Measurements from ENCODE around the gene C4orf50.

The C4orf50 gene

DNA sequence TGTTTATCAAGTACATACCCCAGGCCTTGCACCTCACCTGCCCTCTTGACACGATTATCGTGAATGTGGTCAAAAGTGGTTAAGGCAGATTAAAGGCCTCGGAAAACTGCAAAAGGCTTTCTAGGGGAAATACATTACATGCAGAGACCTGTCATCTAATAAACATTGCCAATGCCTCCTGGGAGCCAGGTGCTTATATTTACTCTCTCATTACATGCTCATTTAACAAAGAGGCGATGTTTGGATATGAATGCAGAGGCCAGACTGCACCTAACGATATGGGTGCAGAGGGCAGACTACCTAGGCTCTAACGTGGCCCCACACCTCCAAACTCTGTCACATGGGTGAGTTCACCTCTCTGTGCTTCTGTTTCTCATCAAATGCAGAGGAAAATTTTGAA, 139.9 kb downstream of the C4orf50 start:
- no peaks in the 10 kb centered on the region for H3K27me3 ChIP-seq (ENCODE audit: insufficient read depth, low read length, poor library complexity)
- no peaks in the 10 kb centered on the region for H3K36me3 ChIP-seq (ENCODE audit: insufficient read depth, low read length)
- DNase-seq (no peak), ATAC-seq (ENCODE audit: insufficient read depth, low read depth) (no peak)
- no peaks in the 10 kb centered on the region for H3K9me3 ChIP-seq (ENCODE audit: insufficient read depth, low read length, severe bottlenecking)
- no peak overlapping the region for H3K4me2 ChIP-seq (ENCODE audit: insufficient read depth, low read length)
- no peak overlapping the region for H3K9ac ChIP-seq (ENCODE audit: low read depth, low read length)
- no peak overlapping the region for H3K4me3 ChIP-seq (ENCODE audit: low read depth in 1 of 2, low read length in 2 of 2)
- no peak overlapping the region for H3K27ac ChIP-seq (ENCODE audit: low read length)
- no peaks in the 10 kb centered on the region for H3K4me1 ChIP-seq (ENCODE audit: insufficient read depth, low read length)
- H3K79me2 ChIP-seq (ENCODE audit: insufficient read depth, low read length) = no peaks in the 10 kb centered on the region
- H2AFZ ChIP-seq (ENCODE audit: low read depth, low read length) = no peak overlapping the region
- TF ChIP-seq EZH2 (IDR thresholded peaks at IDR 0.05; ENCODE audit: borderline replicate concordance, low read depth, low read length, severe bottlenecking) = no peak
- TF ChIP-seq, protein P1, sequence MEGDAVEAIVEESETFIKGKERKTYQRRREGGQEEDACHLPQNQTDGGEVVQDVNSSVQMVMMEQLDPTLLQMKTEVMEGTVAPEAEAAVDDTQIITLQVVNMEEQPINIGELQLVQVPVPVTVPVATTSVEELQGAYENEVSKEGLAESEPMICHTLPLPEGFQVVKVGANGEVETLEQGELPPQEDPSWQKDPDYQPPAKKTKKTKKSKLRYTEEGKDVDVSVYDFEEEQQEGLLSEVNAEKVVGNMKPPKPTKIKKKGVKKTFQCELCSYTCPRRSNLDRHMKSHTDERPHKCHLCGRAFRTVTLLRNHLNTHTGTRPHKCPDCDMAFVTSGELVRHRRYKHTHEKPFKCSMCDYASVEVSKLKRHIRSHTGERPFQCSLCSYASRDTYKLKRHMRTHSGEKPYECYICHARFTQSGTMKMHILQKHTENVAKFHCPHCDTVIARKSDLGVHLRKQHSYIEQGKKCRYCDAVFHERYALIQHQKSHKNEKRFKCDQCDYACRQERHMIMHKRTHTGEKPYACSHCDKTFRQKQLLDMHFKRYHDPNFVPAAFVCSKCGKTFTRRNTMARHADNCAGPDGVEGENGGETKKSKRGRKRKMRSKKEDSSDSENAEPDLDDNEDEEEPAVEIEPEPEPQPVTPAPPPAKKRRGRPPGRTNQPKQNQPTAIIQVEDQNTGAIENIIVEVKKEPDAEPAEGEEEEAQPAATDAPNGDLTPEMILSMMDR (IDR thresholded peaks at IDR 0.05; ENCODE audit: borderline replicate concordance, extremely low read depth, low read length, poor library complexity, severe bottlenecking) = no peak
- H4K20me1 ChIP-seq (ENCODE audit: insufficient read depth, low read length) = no peaks in the 10 kb centered on the region

DNA sequence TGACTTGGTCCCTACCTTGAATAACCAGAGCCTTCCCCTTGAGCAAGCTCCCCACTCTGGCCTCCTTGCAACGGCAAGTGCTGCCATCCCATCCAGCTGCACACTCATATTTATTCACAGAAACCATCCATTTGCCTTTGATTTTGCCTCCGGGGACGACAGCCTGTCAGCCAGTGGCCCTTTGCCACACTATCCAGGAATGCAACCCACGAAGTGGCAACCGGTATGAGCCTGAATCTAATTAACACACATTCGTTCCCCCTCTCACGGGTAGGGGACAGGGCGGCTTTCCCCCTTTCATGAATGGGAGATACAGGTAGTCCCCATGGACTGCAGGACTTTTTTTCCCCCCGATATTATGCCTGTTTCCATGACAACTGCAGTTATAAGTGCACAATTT, 140.8 kb downstream of the C4orf50 start:
- Histone ChIP-seq H3K27ac (ENCODE audit: low read length) (no peak overlapping the region), H3K79me2 (ENCODE audit: insufficient read depth, low read length) (no peaks in the 10 kb centered on the region), H3K4me1 (ENCODE audit: insufficient read depth, low read length) (no peaks in the 10 kb centered on the region), H2AFZ (ENCODE audit: low read depth, low read length) (no peak overlapping the region), H3K4me2 (ENCODE audit: insufficient read depth, low read length) (no peak overlapping the region), H4K20me1 (ENCODE audit: insufficient read depth, low read length) (no peaks in the 10 kb centered on the region), H3K27me3 (ENCODE audit: insufficient read depth, low read length, poor library complexity) (no peaks in the 10 kb centered on the region), H3K9me3 (ENCODE audit: insufficient read depth, low read length, severe bottlenecking) (no peaks in the 10 kb centered on the region), H3K9ac (ENCODE audit: low read depth, low read length) (no peak overlapping the region), H3K4me3 (ENCODE audit: low read depth in 1 of 2, low read length in 2 of 2) (no peak overlapping the region), H3K36me3 (ENCODE audit: insufficient read depth, low read length) (no peaks in the 10 kb centered on the region)
- no peak for TF ChIP-seq EZH2 (IDR thresholded peaks at IDR 0.05; ENCODE audit: borderline replicate concordance, low read depth, low read length, severe bottlenecking)
- TF ChIP-seq, protein P1 (IDR thresholded peaks at IDR 0.05; ENCODE audit: borderline replicate concordance, extremely low read depth, low read length, poor library complexity, severe bottlenecking) = no peak
- DNase-seq = no peak
- no peak for ATAC-seq (ENCODE audit: insufficient read depth, low read depth)

DNA sequence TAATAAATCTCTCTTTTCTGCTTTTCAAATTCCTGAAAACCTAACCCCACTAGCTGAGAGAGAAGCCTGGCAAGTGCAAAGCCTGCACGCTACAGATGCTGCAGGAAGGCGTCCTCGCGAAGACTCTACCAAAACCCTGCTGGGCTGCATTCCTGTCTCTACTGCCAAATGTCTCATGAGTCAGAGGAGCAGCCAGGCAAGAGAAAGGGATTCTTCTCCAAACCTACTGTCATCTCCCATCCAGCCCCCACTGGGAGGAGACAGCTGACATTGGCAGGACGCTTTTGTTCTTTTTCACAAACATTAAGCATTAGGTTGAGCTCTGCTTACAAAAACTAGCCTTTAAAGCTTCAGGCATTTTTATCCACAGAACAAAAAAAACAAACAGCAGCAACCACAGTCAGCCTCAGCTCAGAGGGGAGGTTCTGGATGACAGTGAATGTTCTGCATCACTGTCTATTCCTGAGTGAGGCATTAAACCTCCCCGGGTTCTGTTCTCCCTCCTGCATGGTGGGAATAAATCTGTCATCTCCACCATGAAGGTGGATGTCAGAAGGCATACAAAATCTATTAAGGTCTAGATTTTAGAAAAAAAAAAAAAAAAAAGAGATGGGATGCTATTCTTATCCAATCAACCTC, 143.3 kb downstream of the C4orf50 start:
- Histone ChIP-seq H3K27me3 (ENCODE audit: insufficient read depth, low read length, poor library complexity) (no peaks in the 10 kb centered on the region), H3K4me2 (ENCODE audit: insufficient read depth, low read length) (no peak overlapping the region), H4K20me1 (ENCODE audit: insufficient read depth, low read length) (no peaks in the 10 kb centered on the region), H3K36me3 (ENCODE audit: insufficient read depth, low read length) (no peaks in the 10 kb centered on the region), H2AFZ (ENCODE audit: low read depth, low read length) (no peak overlapping the region), H3K4me3 (ENCODE audit: low read depth in 1 of 2, low read length in 2 of 2) (no peak overlapping the region), H3K4me1 (ENCODE audit: insufficient read depth, low read length) (no peaks in the 10 kb centered on the region), H3K9ac (ENCODE audit: low read depth, low read length) (no peak overlapping the region), H3K79me2 (ENCODE audit: insufficient read depth, low read length) (no peaks in the 10 kb centered on the region), H3K9me3 (ENCODE audit: insufficient read depth, low read length, severe bottlenecking) (no peaks in the 10 kb centered on the region), H3K27ac (ENCODE audit: low read length) (no peak overlapping the region)
- no peak for TF ChIP-seq EZH2 (IDR thresholded peaks at IDR 0.05; ENCODE audit: borderline replicate concordance, low read depth, low read length, severe bottlenecking)
- TF ChIP-seq, protein P1 (IDR thresholded peaks at IDR 0.05; ENCODE audit: borderline replicate concordance, extremely low read depth, low read length, poor library complexity, severe bottlenecking) = no peak
- no peak for ATAC-seq (ENCODE audit: insufficient read depth, low read depth)
- no peak for DNase-seq

All from DND-41 (cell line).